Osteoblast (primary cell): ENCODE measurements around the gene BPIFB3. TPM values are rescaled to one million over a fixed set of nuclear protein-coding genes. Genes with fewer than 3 reads are reported as not detected.

Source experiments
- DNase-seq: peaks from one replicate; pipeline ENCODE4 v3.0.0; 2011; ENCODE audit warnings: low spot score, mixed read lengths; ENCODE audit not compliant: insufficient read length; ENCODE audit errors: missing footprints
- H2AFZ ChIP-seq: 2 replicates; pipeline ENCODE4 v1.6.0; 2011; ENCODE audit warnings: mild to moderate bottlenecking, low read length
- H3K27ac ChIP-seq: 2 replicates; pipeline ENCODE4 v1.5.1; 2011; ENCODE audit warnings: mild to moderate bottlenecking, low read depth, low read length, moderate library complexity
- H3K27me3 ChIP-seq: 2 replicates; pipeline ENCODE4 v1.6.0; 2012; ENCODE audit warnings: mild to moderate bottlenecking, control low read depth, inconsistent platforms, low read length, moderate library complexity; ENCODE audit not compliant: insufficient read depth
- H3K36me3 ChIP-seq: 2 replicates; pipeline ENCODE4 v1.5.1; 2011; ENCODE audit warnings: mild to moderate bottlenecking, low read length, control low read depth, moderate library complexity; ENCODE audit not compliant: insufficient read depth
- H3K4me1 ChIP-seq: 2 replicates; pipeline ENCODE4 v1.5.1; 2011; ENCODE audit warnings: mild to moderate bottlenecking, low read length, control low read depth, moderate library complexity; ENCODE audit not compliant: insufficient read depth
- H3K4me2 ChIP-seq: 2 replicates; pipeline ENCODE4 v1.6.0; 2011; ENCODE audit warnings: mild to moderate bottlenecking, low read length; ENCODE audit not compliant: insufficient read depth
- H3K4me3 ChIP-seq: fragments of 200-600 bp; sonication (generic); 3 replicates; pipeline ENCODE4 v1.5.1; 2012; ENCODE audit warnings: mild to moderate bottlenecking, low read length, inconsistent platforms; ENCODE audit not compliant: insufficient read depth
- H3K79me2 ChIP-seq: 2 replicates; pipeline ENCODE4 v1.6.0; 2012; ENCODE audit warnings: mild to moderate bottlenecking, low read length, control low read depth, inconsistent platforms; ENCODE audit not compliant: insufficient read depth
- H3K9me3 ChIP-seq: 2 replicates; pipeline ENCODE4 v1.5.1; 2011; ENCODE audit warnings: low read depth, low read length, control low read depth
- H4K20me1 ChIP-seq: 2 replicates; pipeline ENCODE4 v1.6.0; 2012; ENCODE audit warnings: mild to moderate bottlenecking, low read length, control low read depth; ENCODE audit not compliant: insufficient read depth
- total RNA-seq: library from RNA; depleted of rRNA; stranded (reverse); fragments of >200 nt; gene quantifications from 2 replicates; pipeline ENCODE4 v1.2.3, GENCODE V29; 2012
- TF ChIP-seq, protein P1 (sequence below): IDR thresholded peaks from 2 replicates; pipeline ENCODE4 v1.5.1; 2011; ENCODE audit warnings: mild to moderate bottlenecking, low read depth, low read length, moderate library complexity; ENCODE audit errors: extremely low read depth

Gene BPIFB3
- total RNA-seq, 1 donor = not detected

DNA sequence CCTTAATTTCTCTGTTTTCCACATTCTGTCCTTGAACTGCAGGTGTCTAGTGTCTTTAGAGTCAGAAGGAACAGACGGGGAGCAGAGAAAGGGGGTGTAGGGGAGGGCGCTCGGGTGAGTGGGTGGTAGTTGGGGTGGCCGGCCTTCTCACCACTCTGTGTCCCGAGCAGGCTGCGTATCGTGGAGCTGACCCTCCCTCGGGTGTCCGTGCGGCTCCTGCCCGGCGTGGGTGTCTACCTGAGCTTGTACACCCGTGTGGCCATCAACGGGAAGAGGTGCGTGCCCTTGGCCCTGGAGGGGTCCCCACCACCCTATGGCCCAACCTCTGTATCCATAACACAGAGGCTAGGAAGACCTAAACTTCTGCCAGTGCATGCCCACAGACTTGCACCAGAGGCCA lies 31.0 kb downstream of the BPIFB3 start:
- Histone ChIP-seq H3K36me3 (no peaks in the 10 kb centered on the region), H3K4me1 (no peaks in the 10 kb centered on the region), H3K79me2 (no peaks in the 10 kb centered on the region), H3K4me3 (no peak overlapping the region), H3K27ac (no peak overlapping the region), H4K20me1 (no peaks in the 10 kb centered on the region), H3K4me2 (no peak overlapping the region), H3K27me3 (peaks cover 5% of the 10 kb centered on the region), H2AFZ (no peak overlapping the region), H3K9me3 (no peaks in the 10 kb centered on the region)
- DNase-seq = no peak
- TF ChIP-seq, protein P1, sequence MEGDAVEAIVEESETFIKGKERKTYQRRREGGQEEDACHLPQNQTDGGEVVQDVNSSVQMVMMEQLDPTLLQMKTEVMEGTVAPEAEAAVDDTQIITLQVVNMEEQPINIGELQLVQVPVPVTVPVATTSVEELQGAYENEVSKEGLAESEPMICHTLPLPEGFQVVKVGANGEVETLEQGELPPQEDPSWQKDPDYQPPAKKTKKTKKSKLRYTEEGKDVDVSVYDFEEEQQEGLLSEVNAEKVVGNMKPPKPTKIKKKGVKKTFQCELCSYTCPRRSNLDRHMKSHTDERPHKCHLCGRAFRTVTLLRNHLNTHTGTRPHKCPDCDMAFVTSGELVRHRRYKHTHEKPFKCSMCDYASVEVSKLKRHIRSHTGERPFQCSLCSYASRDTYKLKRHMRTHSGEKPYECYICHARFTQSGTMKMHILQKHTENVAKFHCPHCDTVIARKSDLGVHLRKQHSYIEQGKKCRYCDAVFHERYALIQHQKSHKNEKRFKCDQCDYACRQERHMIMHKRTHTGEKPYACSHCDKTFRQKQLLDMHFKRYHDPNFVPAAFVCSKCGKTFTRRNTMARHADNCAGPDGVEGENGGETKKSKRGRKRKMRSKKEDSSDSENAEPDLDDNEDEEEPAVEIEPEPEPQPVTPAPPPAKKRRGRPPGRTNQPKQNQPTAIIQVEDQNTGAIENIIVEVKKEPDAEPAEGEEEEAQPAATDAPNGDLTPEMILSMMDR = no peak

DNA sequence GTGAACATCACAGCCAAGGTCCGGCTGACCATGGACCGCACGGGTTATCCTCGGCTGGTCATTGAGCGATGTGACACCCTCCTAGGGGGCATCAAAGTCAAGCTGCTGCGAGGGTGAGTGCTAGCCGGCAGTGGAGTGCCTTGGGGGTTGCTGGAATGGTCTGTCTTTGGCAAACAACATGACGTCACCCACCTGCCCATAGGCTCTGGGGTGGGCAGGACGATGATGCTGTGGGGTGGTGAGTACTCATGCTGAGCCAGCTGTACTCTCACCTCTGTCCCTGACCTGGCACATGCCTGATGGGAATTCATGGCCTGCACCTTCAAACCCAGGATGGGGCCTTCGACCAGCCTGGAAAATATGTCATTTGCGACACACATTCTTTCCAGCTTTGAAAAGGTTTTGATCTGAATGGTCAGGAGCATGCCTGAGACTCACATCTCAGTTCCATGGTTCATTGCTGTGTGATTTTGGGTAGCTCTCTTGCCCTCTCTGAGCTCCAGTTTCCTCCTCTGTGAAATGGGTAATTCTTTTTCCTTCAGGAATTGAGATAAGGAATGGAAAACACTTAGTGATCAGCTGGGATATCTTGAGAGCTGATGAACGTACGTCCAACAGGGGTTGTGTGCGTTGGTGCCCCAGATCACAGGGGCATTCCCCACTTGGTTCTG lies 32.5 kb downstream of the BPIFB3 start:
- no peak overlapping the region for H3K4me3 ChIP-seq
- H3K79me2 ChIP-seq = no peaks in the 10 kb centered on the region
- DNase-seq = no peak
- H4K20me1 ChIP-seq = no peaks in the 10 kb centered on the region
- H3K27me3 ChIP-seq = no peaks in the 10 kb centered on the region
- H2AFZ ChIP-seq = no peak overlapping the region
- H3K36me3 ChIP-seq = no peaks in the 10 kb centered on the region
- no peaks in the 10 kb centered on the region for H3K4me1 ChIP-seq
- H3K9me3 ChIP-seq = no peaks in the 10 kb centered on the region
- H3K4me2 ChIP-seq = no peak overlapping the region
- TF ChIP-seq, protein P1 = no peak
- H3K27ac ChIP-seq = no peak overlapping the region

DNA sequence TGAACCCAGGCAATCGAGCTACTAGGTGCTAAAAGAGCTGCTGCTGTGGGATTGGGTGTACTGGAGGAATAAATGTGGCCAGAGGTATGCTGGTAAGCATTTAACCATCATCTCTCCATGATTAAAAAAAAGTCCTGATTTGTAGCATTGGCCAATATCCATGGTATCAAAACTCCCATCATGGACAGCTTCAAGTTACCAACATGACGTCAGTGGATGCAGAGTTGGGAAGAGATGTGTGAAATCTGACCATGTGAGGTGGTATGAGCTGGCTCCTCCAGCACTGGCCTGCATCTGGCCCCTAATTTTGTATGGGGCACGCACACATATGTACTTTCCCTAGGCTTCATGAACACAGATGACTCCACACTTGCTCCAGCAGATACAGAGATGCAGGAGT lies 37.4 kb downstream of the BPIFB3 start:
- Histone ChIP-seq H3K4me3 (no peak overlapping the region), H3K4me1 (no peaks in the 10 kb centered on the region), H4K20me1 (no peaks in the 10 kb centered on the region), H3K27ac (no peak overlapping the region), H3K4me2 (no peak overlapping the region), H3K36me3 (no peaks in the 10 kb centered on the region), H2AFZ (no peak overlapping the region), H3K9me3 (no peaks in the 10 kb centered on the region), H3K27me3 (no peaks in the 10 kb centered on the region), H3K79me2 (no peaks in the 10 kb centered on the region)
- TF ChIP-seq, protein P1 = no peak
- no peak for DNase-seq

DNA sequence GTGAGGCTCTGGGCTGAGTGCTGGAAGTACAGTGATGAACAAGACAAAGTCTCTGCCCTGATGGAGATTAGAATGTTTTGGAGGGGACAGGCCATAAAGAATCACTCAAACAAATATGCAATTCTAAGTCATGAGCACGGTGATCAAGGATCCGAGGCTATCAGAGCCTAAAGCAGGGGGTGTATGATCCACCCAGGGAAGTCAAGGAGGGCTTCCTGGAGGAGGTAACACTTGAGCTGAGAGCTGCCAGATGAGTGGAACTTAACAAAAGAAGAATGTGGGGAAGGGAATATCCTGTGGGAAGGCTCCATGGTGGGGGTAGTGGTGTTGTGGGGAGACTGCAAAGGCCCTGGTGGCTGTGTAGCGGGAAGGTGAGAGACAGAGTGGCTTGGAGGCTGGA lies 38.0 kb downstream of the BPIFB3 start:
- Histone ChIP-seq H3K36me3 (no peaks in the 10 kb centered on the region), H3K4me3 (no peak overlapping the region), H3K27me3 (no peaks in the 10 kb centered on the region), H3K9me3 (no peaks in the 10 kb centered on the region), H2AFZ (no peak overlapping the region), H4K20me1 (no peaks in the 10 kb centered on the region), H3K27ac (no peak overlapping the region), H3K4me2 (no peak overlapping the region), H3K4me1 (no peaks in the 10 kb centered on the region), H3K79me2 (no peaks in the 10 kb centered on the region)
- TF ChIP-seq, protein P1 = no peak
- no peak for DNase-seq
